Right lobe of liver (tissue), 6 donors: Measurements from ENCODE around the gene ATG10. TPM values are rescaled to one million over a fixed set of nuclear protein-coding genes. Genes with fewer than 3 reads are reported as not detected.
"Not testable (repeated sequence)": the region's sequence is repeated elsewhere in the genome, so short reads cannot be mapped to it uniquely, and the experiment has no call there.

Experiments used
- ATAC-seq, 4 donors: fragments of 200-7000 bp; cut with Tn5 transposase; one replicate each; pipeline ENCODE4 v1.9.1; 2020; ENCODE audit warnings: mild to moderate bottlenecking in 4 of 4, moderate library complexity in 4 of 4
- DNase-seq, 3 donors: peaks; one replicate each; pipeline ENCODE4 v3.0.0-alpha.2; 2020
- H3K27ac ChIP-seq, 3 donors: fragments of 200-600 bp; one replicate each; pipeline ENCODE4 v1.8.0; 2022
- H3K27me3 ChIP-seq, 2 donors: fragments of 200-600 bp; one replicate each; pipeline ENCODE4 v1.8.0; 2022
- H3K36me3 ChIP-seq, 4 donors: fragments of 200-600 bp; sonication (generic) in 1 of 4; one replicate each; pipeline versions ENCODE4 v1.5.1 to v1.8.0; 2017 to 2022; ENCODE audit warnings: control low read depth in 1 of 4
- H3K4me1 ChIP-seq, 4 donors: fragments of 200-600 bp; sonication (generic) in 1 of 4; one replicate each; pipeline versions ENCODE4 v1.5.1 to v1.8.0; 2017 to 2022; ENCODE audit warnings: control low read depth in 1 of 4
- H3K4me3 ChIP-seq, 3 donors: fragments of 200-600 bp; one replicate each; pipeline ENCODE4 v1.8.0; 2022
- H3K9me3 ChIP-seq, 4 donors: fragments of 200-600 bp; sonication (generic) in 1 of 4; one replicate each; pipeline versions ENCODE4 v1.5.1 to v1.8.0; 2017 to 2022; ENCODE audit warnings: control low read depth in 1 of 4
- POLR2A ChIP-seq: fragments of 450-650 bp; IDR thresholded peaks from one replicate; pipeline ENCODE4 v1.6.1; 2017; ENCODE audit warnings: antibody characterized with exemption, mild to moderate bottlenecking
- WGBS: methylation state at CpG from one replicate; pipeline ENCODE4 v1.1.6; 2018; ENCODE audit warnings: low coverage, low lambda C conversion rate; ENCODE audit not compliant: insufficient coverage; ENCODE audit errors: missing lambda C conversion rate; 5-methylcytosine and 5-hydroxymethylcytosine counted together
- intact Hi-C, 2 donors: fragments of 100-400 bp; cut with DNase I; formaldehyde crosslinking; loops; one replicate each; pipeline versions ENCODE4 v1.11.2 to v1.14.1; 2022
- total RNA-seq, 6 experiments: library from RNA; depleted of rRNA in 2 of 6; stranded (reverse); fragments of >200 nt in 2 of 6; fragmentation: NEBNext Ultra II Directional in 3 of 6; extraction: Animal tissue kit (Norgen Biotek cat#: 25700) in 3 of 6; gene quantifications; one replicate each; pipeline versions ENCODE4 v1.1.0 to v1.2.4, GENCODE V29; 2016 to 2023
- TF ChIP-seq, protein P1 (sequence below), 4 donors: fragments of 200-600 bp in 3 of 4; fragments of 450-650 bp in 1 of 4; IDR thresholded peaks; one replicate each; pipeline versions ENCODE4 v1.5.1 to v1.8.0; 2016 to 2022; ENCODE audit warnings: antibody characterized with exemption in 4 of 4, mild to moderate bottlenecking in 2 of 4
- donor health status: DM: no; HTN: yes; CAD: no.
- donor health status: DM: no; HTN: no; CAD: no.
- donor health status: DM: no; HTN: no; CAD: no.
- donor health status: DM: no; HTN: yes; CAD: no.
- donor health status: DM: no; HTN: yes; CAD: no.

The ATG10 gene
- total RNA-seq, 6 experiments from 2014 or later, result 2.9 to 8.0 (median 4.4) TPM

DNA sequence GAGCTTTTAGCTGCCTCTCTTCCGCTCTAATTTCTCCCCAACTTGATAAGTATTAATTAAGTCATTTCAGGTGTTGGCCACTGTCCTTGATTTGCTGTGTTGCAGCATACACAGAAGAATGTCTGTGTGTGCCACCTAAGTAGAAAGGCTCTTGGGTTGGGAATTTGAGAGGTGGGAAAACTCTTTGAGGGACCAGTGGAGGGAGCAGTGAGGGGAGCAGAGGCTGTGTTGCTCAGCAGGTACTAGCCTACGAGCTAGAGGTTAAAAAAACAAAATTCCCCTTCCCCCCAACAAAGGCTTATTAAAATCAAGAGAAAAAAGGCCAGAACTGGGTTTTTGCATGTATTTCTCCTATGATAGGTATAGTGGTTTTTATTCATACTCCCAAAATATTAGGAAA is 285.4 kb downstream of the ATG10 start:
- no peaks in the 10 kb centered on the region for H3K9me3 ChIP-seq
- intact Hi-C loops, result no loop called here
- no peak for DNase-seq
- no peaks in the 10 kb centered on the region for H3K36me3 ChIP-seq
- H3K27me3 ChIP-seq, result no peaks in the 10 kb centered on the region
- no peak for TF ChIP-seq POLR2A
- TF ChIP-seq, protein P1, sequence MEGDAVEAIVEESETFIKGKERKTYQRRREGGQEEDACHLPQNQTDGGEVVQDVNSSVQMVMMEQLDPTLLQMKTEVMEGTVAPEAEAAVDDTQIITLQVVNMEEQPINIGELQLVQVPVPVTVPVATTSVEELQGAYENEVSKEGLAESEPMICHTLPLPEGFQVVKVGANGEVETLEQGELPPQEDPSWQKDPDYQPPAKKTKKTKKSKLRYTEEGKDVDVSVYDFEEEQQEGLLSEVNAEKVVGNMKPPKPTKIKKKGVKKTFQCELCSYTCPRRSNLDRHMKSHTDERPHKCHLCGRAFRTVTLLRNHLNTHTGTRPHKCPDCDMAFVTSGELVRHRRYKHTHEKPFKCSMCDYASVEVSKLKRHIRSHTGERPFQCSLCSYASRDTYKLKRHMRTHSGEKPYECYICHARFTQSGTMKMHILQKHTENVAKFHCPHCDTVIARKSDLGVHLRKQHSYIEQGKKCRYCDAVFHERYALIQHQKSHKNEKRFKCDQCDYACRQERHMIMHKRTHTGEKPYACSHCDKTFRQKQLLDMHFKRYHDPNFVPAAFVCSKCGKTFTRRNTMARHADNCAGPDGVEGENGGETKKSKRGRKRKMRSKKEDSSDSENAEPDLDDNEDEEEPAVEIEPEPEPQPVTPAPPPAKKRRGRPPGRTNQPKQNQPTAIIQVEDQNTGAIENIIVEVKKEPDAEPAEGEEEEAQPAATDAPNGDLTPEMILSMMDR (IDR thresholded peaks at IDR 0.05), result no peak
- no peaks in the 10 kb centered on the region for H3K4me1 ChIP-seq
- no peak overlapping the region for H3K27ac ChIP-seq
- no peak overlapping the region for H3K4me3 ChIP-seq
- no peak for ATAC-seq
- WGBS, result 84% methylated on average over 2 of the region's 2 CpGs

DNA sequence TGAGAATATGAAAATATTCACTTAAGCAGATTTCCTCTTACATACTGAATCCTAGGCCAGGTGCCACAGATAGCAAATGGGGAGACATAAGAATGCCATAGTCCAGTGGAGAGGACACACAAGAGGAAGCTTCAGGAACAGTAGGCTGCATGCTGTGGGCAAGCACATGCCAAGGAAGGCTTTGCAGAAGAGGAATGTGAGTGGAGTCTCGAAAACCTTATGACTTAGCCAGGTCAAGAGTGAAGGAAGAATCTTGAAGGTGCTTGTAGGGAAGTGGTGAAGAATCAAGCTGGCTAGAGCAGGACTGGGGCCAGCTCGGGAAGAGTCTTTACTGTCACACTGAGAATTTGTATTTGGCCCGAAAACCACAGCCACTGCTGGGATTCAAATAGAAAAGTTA is 285.9 kb downstream of the ATG10 start:
- no peaks in the 10 kb centered on the region for H3K36me3 ChIP-seq
- TF ChIP-seq, protein P1 (IDR thresholded peaks at IDR 0.05), result no peak
- no peak for TF ChIP-seq POLR2A
- intact Hi-C loops, result no loop called here
- DNase-seq (no peak), ATAC-seq (no peak)
- 88% methylated on average over 3 of the region's 3 CpGs for WGBS
- H3K27me3 ChIP-seq, result no peaks in the 10 kb centered on the region
- H3K4me1 ChIP-seq, result no peaks in the 10 kb centered on the region
- H3K27ac ChIP-seq, result no peak overlapping the region
- no peak overlapping the region for H3K4me3 ChIP-seq
- no peaks in the 10 kb centered on the region for H3K9me3 ChIP-seq

DNA sequence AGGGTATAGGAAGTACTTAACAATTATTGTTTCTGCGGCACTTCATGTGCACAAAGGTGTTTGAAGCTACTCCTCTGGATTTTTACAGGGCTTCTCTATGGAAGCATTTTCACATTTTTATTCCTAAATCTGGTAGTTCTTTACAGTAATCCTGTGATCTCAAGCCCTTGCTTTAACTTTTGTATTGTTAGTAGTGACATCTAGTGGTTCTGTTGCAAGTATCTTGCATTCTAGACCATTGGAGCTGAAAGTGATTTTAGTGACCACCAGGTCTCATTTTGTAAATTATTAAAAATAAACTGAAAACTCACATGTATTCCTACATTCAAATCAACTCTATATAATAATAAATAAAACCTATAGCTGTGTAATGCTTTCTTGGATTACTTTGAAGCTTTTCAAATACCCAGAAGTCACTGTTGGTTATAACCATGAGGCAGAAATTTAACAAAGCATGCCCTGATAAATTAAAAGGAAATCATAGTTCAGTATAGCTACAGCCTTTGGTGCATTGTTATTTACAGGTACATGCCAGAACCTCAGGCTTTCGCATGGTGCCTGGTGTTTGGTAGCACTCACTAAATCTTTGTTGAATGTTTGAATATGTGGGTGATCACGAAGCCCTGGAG is 287.5 kb downstream of the ATG10 start:
- no peak for DNase-seq
- H3K9me3 ChIP-seq, result no peaks in the 10 kb centered on the region
- 83% methylated on average over 3 of the region's 3 CpGs for WGBS
- no peaks in the 10 kb centered on the region for H3K36me3 ChIP-seq
- TF ChIP-seq, protein P1 (IDR thresholded peaks at IDR 0.05), result peak; percentile 23 to 52 (median 44)
- no peak for TF ChIP-seq POLR2A
- intact Hi-C loops, result no loop called here
- no peak overlapping the region for H3K27ac ChIP-seq
- ATAC-seq, result peak; percentile 52 to 70 (median 59)
- H3K27me3 ChIP-seq, result no peaks in the 10 kb centered on the region
- H3K4me3 ChIP-seq, result no peak overlapping the region
- no peaks in the 10 kb centered on the region for H3K4me1 ChIP-seq

DNA sequence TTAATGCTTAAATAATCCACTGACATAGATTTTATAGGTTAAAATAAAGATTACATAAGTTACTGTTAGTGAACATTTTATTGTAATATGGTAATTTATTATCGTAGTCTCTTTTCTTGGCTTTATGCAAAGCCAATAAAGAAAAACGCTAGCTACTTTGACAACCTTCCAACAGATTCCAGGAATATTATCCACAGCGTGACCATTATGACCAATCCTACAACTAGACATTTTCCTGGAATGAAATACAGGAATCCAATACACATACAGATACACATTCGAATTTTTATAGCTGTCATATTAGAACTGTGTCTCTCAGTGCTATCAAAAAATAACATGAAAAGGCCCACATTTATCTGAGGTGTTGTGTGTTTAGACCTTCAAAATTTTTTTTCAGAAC is 293.2 kb downstream of the ATG10 start:
- Histone ChIP-seq H3K27me3 (no peaks in the 10 kb centered on the region), H3K9me3 (no peaks in the 10 kb centered on the region), H3K27ac (no peak overlapping the region), H3K4me1 (no peaks in the 10 kb centered on the region), H3K4me3 (no peak overlapping the region), H3K36me3 (no peaks in the 10 kb centered on the region)
- TF ChIP-seq, protein P1 (IDR thresholded peaks at IDR 0.05), result no peak
- TF ChIP-seq POLR2A, result no peak
- intact Hi-C loops, result no loop called here
- ATAC-seq, result no peak
- DNase-seq, result no peak
- 61% methylated on average over 4 of the region's 4 CpGs for WGBS

DNA sequence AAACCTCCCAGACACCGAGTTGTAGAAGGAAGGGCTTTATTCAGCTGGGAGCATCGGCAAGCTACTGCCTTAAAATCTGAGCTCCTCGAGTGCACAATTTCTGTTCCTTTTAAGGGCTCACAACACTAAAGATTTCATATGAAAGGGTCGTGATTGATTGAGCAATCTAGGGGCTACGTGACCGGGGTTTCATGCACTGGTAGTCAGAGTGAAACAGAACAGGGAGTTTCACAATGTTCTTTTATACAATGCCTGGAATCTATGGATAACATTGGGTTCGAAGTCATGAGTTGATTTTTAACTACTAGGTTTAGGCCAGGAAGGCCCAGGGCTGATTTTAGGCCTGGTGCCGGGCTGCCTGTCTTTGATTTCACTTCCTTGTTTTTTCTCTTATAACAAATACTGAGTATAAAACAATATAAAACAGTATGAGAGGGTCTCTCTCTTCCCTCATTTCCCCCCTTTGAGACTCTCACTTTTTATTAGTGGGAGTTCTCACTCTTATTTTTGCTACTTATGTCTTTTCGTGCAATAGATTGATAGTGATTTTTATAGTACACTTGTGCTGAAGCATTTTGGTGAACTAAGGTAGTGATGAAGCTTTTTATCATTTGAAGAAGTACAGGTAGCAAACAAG is 295.6 kb downstream of the ATG10 start:
- H3K4me1 ChIP-seq, intact Hi-C loops: not testable (repeated sequence)
- WGBS, result 92% methylated on average over 4 of the region's 9 CpGs

DNA sequence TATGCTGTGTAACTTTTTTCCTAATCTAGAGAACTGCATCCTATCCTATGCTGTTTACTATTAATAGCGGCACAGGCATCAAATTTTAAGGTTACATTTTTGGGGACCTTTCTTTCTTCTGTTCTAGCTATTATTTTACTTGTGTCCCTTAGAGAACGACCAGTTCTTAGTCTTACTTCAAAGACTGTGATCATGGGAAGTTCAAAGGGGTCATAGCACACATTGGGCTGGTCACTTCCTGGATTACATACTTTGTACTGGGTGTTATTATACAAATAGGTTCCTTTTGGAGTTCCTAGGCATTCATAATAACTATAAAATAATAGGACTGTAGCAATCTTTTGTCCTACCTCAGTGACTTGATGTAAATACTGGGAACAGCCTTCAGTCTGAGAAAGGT is 297.5 kb downstream of the ATG10 start:
- H3K4me1 ChIP-seq, H3K36me3 ChIP-seq, H3K27me3 ChIP-seq, DNase-seq, ATAC-seq, H3K4me3 ChIP-seq, H3K27ac ChIP-seq, intact Hi-C loops, H3K9me3 ChIP-seq: not testable (repeated sequence)
- WGBS, result 58% methylated on average over 2 of the region's 2 CpGs

More for the DNA sequence above, 295.6 kb downstream of the ATG10 start:
- not testable (repeated sequence) for H3K27ac ChIP-seq, ATAC-seq, H3K27me3 ChIP-seq, H3K36me3 ChIP-seq, H3K4me3 ChIP-seq, DNase-seq, H3K9me3 ChIP-seq

DNA sequence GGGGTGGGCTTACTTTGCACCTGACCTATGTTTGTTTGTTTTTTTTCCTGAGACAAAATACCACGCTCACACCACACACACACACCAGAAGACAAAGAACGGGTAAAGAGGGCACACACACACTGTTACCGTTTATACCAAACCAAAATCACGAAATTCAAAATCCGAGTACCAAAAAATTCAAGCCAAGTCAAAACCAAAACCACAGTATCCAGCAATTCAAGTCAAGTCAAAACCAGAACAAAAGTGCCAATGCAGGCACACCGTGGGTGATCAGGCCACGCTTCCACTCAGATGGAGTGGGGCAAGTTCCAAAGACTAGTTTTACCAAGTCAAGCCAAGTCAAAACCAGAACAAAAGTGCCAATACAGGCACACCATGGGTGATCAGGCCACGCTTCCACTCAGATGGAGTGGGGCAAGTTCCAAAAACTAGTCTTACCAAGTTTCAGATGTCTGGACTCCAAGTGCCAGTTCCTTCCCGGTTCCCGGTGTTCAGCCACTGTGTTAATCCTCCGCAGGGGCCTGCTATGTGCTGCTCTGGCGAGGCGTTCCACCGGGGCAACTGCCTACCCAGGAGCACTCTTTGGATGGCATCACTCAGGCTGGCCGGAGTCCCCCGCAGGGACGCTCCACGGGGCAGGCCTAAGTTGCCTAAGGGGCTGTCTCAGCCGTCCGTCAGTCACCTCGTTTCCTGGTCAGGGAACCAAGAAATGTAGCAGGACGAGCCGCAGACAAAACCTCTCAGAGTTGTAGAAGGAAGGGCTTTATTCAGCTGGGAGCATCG is 300.9 kb downstream of the ATG10 start:
- intact Hi-C loops, DNase-seq, H3K4me3 ChIP-seq, H3K27ac ChIP-seq, H3K27me3 ChIP-seq, H3K9me3 ChIP-seq, H3K4me1 ChIP-seq: not testable (repeated sequence)
- WGBS, result 81% methylated on average over 11 of the region's 24 CpGs
- H3K36me3 ChIP-seq, result peaks cover 12 to 28% (median 18%) of the 10 kb centered on the region in 4 donors
- peak in 1 of 4 donors; percentile 20 for ATAC-seq
